Mesendoderm (in vitro differentiated cells): Measurements from ENCODE around the gene VWA8.
"Not testable (repeated sequence)": the region's sequence is repeated elsewhere in the genome, so short reads cannot be mapped to it uniquely, and the experiment has no call there.

ENCODE experiments used
- DNase-seq: peaks from one replicate; pipeline ENCODE4 v3.0.0; 2013
- H2AK5ac ChIP-seq: 2 replicates; pipeline ENCODE4 v1.6.1; 2013; ENCODE audit warnings: low read length, inconsistent platforms
- H2BK120ac ChIP-seq: 2 replicates; pipeline ENCODE4 v1.6.1; 2013; ENCODE audit warnings: low read depth, mild to moderate bottlenecking, low read length, moderate library complexity, mixed read lengths
- H2BK15ac ChIP-seq: replicated peaks from 2 replicates; pipeline ENCODE4 v1.6.1; 2013; ENCODE audit warnings: low read depth, mild to moderate bottlenecking, moderate library complexity
- H2BK5ac ChIP-seq: 2 replicates; pipeline ENCODE4 v1.6.1; 2013; ENCODE audit warnings: low read length, inconsistent platforms
- H3K18ac ChIP-seq: 2 replicates; pipeline ENCODE4 v1.6.1; 2013; ENCODE audit warnings: mild to moderate bottlenecking, low read length, mixed read lengths
- H3K23ac ChIP-seq: one replicate; pipeline ENCODE4 v1.6.1; 2013; ENCODE audit warnings: low read length
- H3K27ac ChIP-seq: 2 replicates; pipeline ENCODE4 v1.5.1; 2013; ENCODE audit warnings: low read depth, mild to moderate bottlenecking, inconsistent platforms, low read length, moderate library complexity
- H3K27me3 ChIP-seq: 2 replicates; pipeline ENCODE4 v1.6.1; 2013; ENCODE audit warnings: low read length, control low read depth, mild to moderate bottlenecking, inconsistent platforms; ENCODE audit not compliant: insufficient read depth, poor library complexity
- H3K36me3 ChIP-seq: 2 replicates; pipeline ENCODE4 v1.6.1; 2013; ENCODE audit warnings: low read length, inconsistent platforms; ENCODE audit not compliant: control insufficient read depth, insufficient read depth
- H3K4ac ChIP-seq: one replicate; pipeline ENCODE4 v1.6.1; 2013; ENCODE audit warnings: low read depth, mild to moderate bottlenecking, low read length, moderate library complexity
- H3K4me1 ChIP-seq: 2 replicates; pipeline ENCODE4 v1.6.1; 2013; ENCODE audit warnings: low read depth, low read length, inconsistent platforms; ENCODE audit not compliant: control insufficient read depth
- H3K4me2 ChIP-seq: 2 replicates; pipeline ENCODE4 v1.6.1; 2013; ENCODE audit warnings: low read length
- H3K4me3 ChIP-seq: 2 replicates; pipeline ENCODE4 v1.5.1; 2013; ENCODE audit warnings: mild to moderate bottlenecking, low read length
- H3K56ac ChIP-seq: one replicate; pipeline ENCODE4 v1.6.1; 2013; ENCODE audit warnings: low read length
- H3K79me1 ChIP-seq: 2 replicates; pipeline ENCODE4 v1.6.1; 2013; ENCODE audit warnings: low read length, inconsistent platforms
- H3K79me2 ChIP-seq: 2 replicates; pipeline ENCODE4 v1.6.1; 2013; ENCODE audit warnings: mild to moderate bottlenecking, low read length; ENCODE audit not compliant: control insufficient read depth, insufficient read depth
- H3K9ac ChIP-seq: 2 replicates; pipeline ENCODE4 v1.6.1; 2013; ENCODE audit warnings: low read length, inconsistent platforms
- H4K5ac ChIP-seq: one replicate; pipeline ENCODE4 v1.6.1; 2013; ENCODE audit warnings: low read length
- H4K8ac ChIP-seq: one replicate; pipeline ENCODE4 v1.6.1; 2013; ENCODE audit warnings: low read depth, mild to moderate bottlenecking, control low read depth, low read length, moderate library complexity
- WGBS: extraction: QIAGEN DNeasy Blood & Tissue Kit; methylation state at CpG from one replicate; pipeline ENCODE4 v1.1.7; 2013; ENCODE audit warnings: low lambda C conversion rate, missing lambda C conversion rate; ENCODE audit not compliant: insufficient coverage; ENCODE audit errors: extremely low coverage; 5-methylcytosine and 5-hydroxymethylcytosine counted together

VWA8 gene

GRCh38 chr13:41864658-41865057 is 96.3 kb downstream of the VWA8 start:
- no peak for DNase-seq
- WGBS: no CpG with 5 or more reads among the region's 4 CpGs
- no peak overlapping the region for H2BK5ac ChIP-seq

GRCh38 chr13:41862659-41863058 is 98.2 kb downstream of the VWA8 start:
- H3K79me1 ChIP-seq, H3K18ac ChIP-seq, H4K8ac ChIP-seq, H2BK15ac ChIP-seq, H3K27ac ChIP-seq, H3K79me2 ChIP-seq, H2AK5ac ChIP-seq, H3K4me2 ChIP-seq, H3K36me3 ChIP-seq, H3K56ac ChIP-seq, H3K9ac ChIP-seq, H3K4me3 ChIP-seq, H4K5ac ChIP-seq, H2BK5ac ChIP-seq, H2BK120ac ChIP-seq, H3K4me1 ChIP-seq, H3K4ac ChIP-seq, H3K27me3 ChIP-seq, H3K23ac ChIP-seq, DNase-seq: not testable (repeated sequence)

More at GRCh38 chr13:41864658-41865057, 96.3 kb downstream of the VWA8 start:
- Histone ChIP-seq H3K79me1 (no peaks in the 10 kb centered on the region), H3K27ac (no peak overlapping the region), H3K23ac (no peak overlapping the region), H3K4me3 (no peak overlapping the region), H4K5ac (no peak overlapping the region), H2BK120ac (no peak overlapping the region), H3K4ac (no peak overlapping the region), H2AK5ac (no peak overlapping the region), H2BK15ac (no peak overlapping the region), H3K79me2 (no peaks in the 10 kb centered on the region), H3K27me3 (no peaks in the 10 kb centered on the region), H3K36me3 (no peaks in the 10 kb centered on the region), H3K4me2 (no peak overlapping the region), H3K56ac (no peak overlapping the region), H4K8ac (no peak overlapping the region), H3K4me1 (no peaks in the 10 kb centered on the region), H3K9ac (no peak overlapping the region), H3K18ac (no peak overlapping the region)

- Histone ChIP-seq H2BK5ac (no peak overlapping the region), H4K5ac (no peak overlapping the region), H3K27ac (no peak overlapping the region), H3K23ac (no peak overlapping the region), H2BK120ac (no peak overlapping the region), H3K27me3 (no peaks in the 10 kb centered on the region), H3K79me1 (no peaks in the 10 kb centered on the region), H4K8ac (no peak overlapping the region), H2AK5ac (no peak overlapping the region), H3K79me2 (no peaks in the 10 kb centered on the region), H3K56ac (no peak overlapping the region), H3K18ac (no peak overlapping the region), H2BK15ac (no peak overlapping the region), H3K36me3 (no peaks in the 10 kb centered on the region), H3K4ac (no peak overlapping the region), H3K4me1 (no peaks in the 10 kb centered on the region), H3K4me3 (no peak overlapping the region), H3K4me2 (no peak overlapping the region), H3K9ac (no peak overlapping the region)
- no peak for DNase-seq
- WGBS: no CpG with 5 or more reads among the region's 1 CpG
Measured at GRCh38 chr13:41859565-41859964, 101.3 kb downstream of the VWA8 start.

GRCh38 chr13:41858780-41859179 is 102.1 kb downstream of the VWA8 start:
- Histone ChIP-seq H3K4me1 (no peaks in the 10 kb centered on the region), H2BK5ac (no peak overlapping the region), H3K4me2 (no peak overlapping the region), H3K9ac (no peak overlapping the region), H4K8ac (no peak overlapping the region), H3K27me3 (no peaks in the 10 kb centered on the region), H4K5ac (no peak overlapping the region), H3K79me2 (no peaks in the 10 kb centered on the region), H3K79me1 (no peaks in the 10 kb centered on the region), H3K56ac (no peak overlapping the region), H3K36me3 (no peaks in the 10 kb centered on the region), H3K4ac (no peak overlapping the region), H3K4me3 (no peak overlapping the region), H2BK15ac (no peak overlapping the region), H3K18ac (no peak overlapping the region), H3K27ac (no peak overlapping the region), H2BK120ac (no peak overlapping the region), H3K23ac (no peak overlapping the region), H2AK5ac (no peak overlapping the region)
- WGBS: no CpG with 5 or more reads among the region's 5 CpGs
- no peak for DNase-seq

GRCh38 chr13:41854758-41855157 is 106.2 kb downstream of the VWA8 start:
- Histone ChIP-seq H3K9ac (no peak overlapping the region), H3K27ac (no peak overlapping the region), H3K4me1 (no peaks in the 10 kb centered on the region), H4K8ac (no peak overlapping the region), H3K56ac (no peak overlapping the region), H3K27me3 (no peaks in the 10 kb centered on the region), H3K4ac (no peak overlapping the region), H2BK15ac (no peak overlapping the region), H2BK5ac (no peak overlapping the region), H2AK5ac (no peak overlapping the region), H3K4me3 (no peak overlapping the region), H4K5ac (no peak overlapping the region), H3K18ac (no peak overlapping the region), H3K79me2 (no peaks in the 10 kb centered on the region), H3K79me1 (no peaks in the 10 kb centered on the region), H3K4me2 (no peak overlapping the region), H3K36me3 (no peaks in the 10 kb centered on the region), H3K23ac (no peak overlapping the region), H2BK120ac (no peak overlapping the region)
- WGBS: no CpG with 5 or more reads among the region's 1 CpG
- peak; percentile 2 for DNase-seq

GRCh38 chr13:41851351-41851750 is 109.6 kb downstream of the VWA8 start:
- Histone ChIP-seq H3K79me2 (no peaks in the 10 kb centered on the region), H3K79me1 (no peaks in the 10 kb centered on the region), H3K18ac (no peak overlapping the region), H3K36me3 (no peaks in the 10 kb centered on the region), H3K27ac (no peak overlapping the region), H3K4me1 (no peaks in the 10 kb centered on the region), H3K4me3 (no peak overlapping the region), H4K8ac (no peak overlapping the region), H3K9ac (no peak overlapping the region), H2AK5ac (no peak overlapping the region), H3K4ac (no peak overlapping the region), H2BK15ac (no peak overlapping the region), H4K5ac (no peak overlapping the region), H2BK5ac (no peak overlapping the region), H3K4me2 (no peak overlapping the region), H3K27me3 (no peaks in the 10 kb centered on the region), H3K23ac (no peak overlapping the region), H3K56ac (no peak overlapping the region), H2BK120ac (no peak overlapping the region)
- no peak for DNase-seq
- no CpG with 5 or more reads among the region's 3 CpGs for WGBS
